Loucy (cell line): Measurements from ENCODE around the gene ADI1.

Experiments
- H2AFZ ChIP-seq: fragments of 200-600 bp; sonication (generic); 2 replicates; pipeline ENCODE4 v1.6.0; 2016; ENCODE audit warnings: antibody characterized with exemption, mild to moderate bottlenecking, low read length, moderate library complexity
- H3F3A ChIP-seq: fragments of 200-600 bp; 2 replicates; pipeline ENCODE4 v1.6.0; 2016; ENCODE audit warnings: antibody characterized with exemption, low read depth, mild to moderate bottlenecking
- H3K27me3 ChIP-seq: fragments of 200-600 bp; sonication (generic); 2 replicates; pipeline ENCODE4 v1.6.1; 2014; ENCODE audit warnings: low read length, mild to moderate bottlenecking; ENCODE audit not compliant: insufficient read depth, poor library complexity, severe bottlenecking
- H3K36me3 ChIP-seq: fragments of 200-600 bp; sonication (generic); 2 replicates; pipeline ENCODE4 v1.6.1; 2016; ENCODE audit warnings: low read length; ENCODE audit not compliant: insufficient read depth
- H3K4me1 ChIP-seq: fragments of 200-600 bp; sonication (generic); 2 replicates; pipeline ENCODE4 v1.5.1; 2014; ENCODE audit warnings: low read length, mild to moderate bottlenecking; ENCODE audit not compliant: insufficient read depth, poor library complexity, severe bottlenecking
- H3K4me2 ChIP-seq: fragments of 200-600 bp; sonication (generic); 2 replicates; pipeline ENCODE4 v1.6.0; 2014; ENCODE audit warnings: antibody characterized with exemption, low read length, low read depth, mild to moderate bottlenecking; ENCODE audit not compliant: poor library complexity, severe bottlenecking
- H3K4me3 ChIP-seq: fragments of 200-600 bp; sonication (generic); 2 replicates; pipeline ENCODE4 v1.5.1; 2014; ENCODE audit warnings: low read length, mild to moderate bottlenecking, mixed read lengths; ENCODE audit not compliant: poor library complexity, severe bottlenecking
- H3K79me2 ChIP-seq: fragments of 200-600 bp; sonication (generic); 2 replicates; pipeline ENCODE4 v1.6.1; 2014; ENCODE audit warnings: low read length; ENCODE audit not compliant: insufficient read depth
- H3K9ac ChIP-seq: fragments of 200-600 bp; sonication (generic); 2 replicates; pipeline ENCODE4 v1.6.0; 2014; ENCODE audit warnings: mild to moderate bottlenecking, low read depth, low read length, moderate library complexity; ENCODE audit not compliant: poor library complexity, severe bottlenecking
- H3K9me2 ChIP-seq: fragments of 200-600 bp; sonication (generic); replicated peaks from 2 replicates; pipeline ENCODE4 v1.6.1; 2016; ENCODE audit warnings: low read depth, low read length, mixed read lengths
- H3K9me3 ChIP-seq: fragments of 200-600 bp; sonication (generic); 2 replicates; pipeline ENCODE4 v1.6.1; 2014; ENCODE audit warnings: mild to moderate bottlenecking, antibody characterized with exemption, low read length, low read depth; ENCODE audit not compliant: insufficient read depth
- H4K20me1 ChIP-seq: fragments of 200-600 bp; sonication (generic); 2 replicates; pipeline ENCODE4 v1.6.0; 2014; ENCODE audit warnings: antibody characterized with exemption, low read length, mild to moderate bottlenecking; ENCODE audit not compliant: insufficient read depth, poor library complexity, severe bottlenecking
- CTCF ChIP-seq: fragments of 200-600 bp; sonication (generic); conservative IDR thresholded peaks from 2 replicates; pipeline ENCODE4 v1.5.1; 2014; ENCODE audit warnings: mild to moderate bottlenecking, antibody characterized with exemption, low read length
- EZH2phosphoT487 ChIP-seq: fragments of 200-600 bp; IDR thresholded peaks from 2 replicates; pipeline ENCODE4 v1.6.1; 2018; ENCODE audit warnings: antibody characterized with exemption, mild to moderate bottlenecking, moderate library complexity, borderline replicate concordance

The ADI1 gene

GRCh38 chr2:3513026-3513810, 6.1 kb downstream of the ADI1 start:
- no peak for TF ChIP-seq EZH2phosphoT487
- H3F3A ChIP-seq = no peaks in the 10 kb centered on the region
- no peak overlapping the region for H2AFZ ChIP-seq
- H3K27me3 ChIP-seq = no peaks in the 10 kb centered on the region
- peaks cover 8% of the 10 kb centered on the region for H4K20me1 ChIP-seq
- H3K9ac ChIP-seq = no peak overlapping the region
- H3K79me2 ChIP-seq = peaks cover 24% of the 10 kb centered on the region
- peaks cover 15% of the 10 kb centered on the region for H3K4me1 ChIP-seq
- peaks cover 37% of the 10 kb centered on the region; the same call in 1 of the 2 replicates for H3K36me3 ChIP-seq
- H3K4me3 ChIP-seq = no peak overlapping the region
- H3K9me2 ChIP-seq = no peaks in the 10 kb centered on the region
- H3K4me2 ChIP-seq = no peak overlapping the region
- peaks cover 13% of the 10 kb centered on the region; the same call in 1 of the 2 replicates for H3K9me3 ChIP-seq

- H3K9me2 ChIP-seq = no peaks in the 10 kb centered on the region
- H3K9me3 ChIP-seq = peaks cover 13% of the 10 kb centered on the region; the same call in 1 of the 2 replicates
- no peaks in the 10 kb centered on the region for H3K27me3 ChIP-seq
- no peaks in the 10 kb centered on the region for H3F3A ChIP-seq
- no peaks in the 10 kb centered on the region for H4K20me1 ChIP-seq
- peaks cover 37% of the 10 kb centered on the region; the same call in 1 of the 2 replicates for H3K36me3 ChIP-seq
- no peak for TF ChIP-seq EZH2phosphoT487
- TF ChIP-seq CTCF = no peak
- no peak overlapping the region for H3K4me3 ChIP-seq
- H3K4me2 ChIP-seq = no peak overlapping the region
- H3K79me2 ChIP-seq = peaks cover 13% of the 10 kb centered on the region
- no peak overlapping the region for H3K9ac ChIP-seq
- peaks cover 11% of the 10 kb centered on the region for H3K4me1 ChIP-seq
- no peak overlapping the region for H2AFZ ChIP-seq
These were observed 7.2 kb downstream of the ADI1 start for GRCh38 chr2:3512086-3512485.

- H4K20me1 ChIP-seq = no peaks in the 10 kb centered on the region
- H3K9ac ChIP-seq = no peak overlapping the region
- peaks cover 2% of the 10 kb centered on the region; the same call in 1 of the 2 replicates for H3K9me3 ChIP-seq
- peaks cover 5% of the 10 kb centered on the region; the same call in 1 of the 2 replicates for H3K79me2 ChIP-seq
- H2AFZ ChIP-seq = no peak overlapping the region
- no peak overlapping the region for H3K4me2 ChIP-seq
- H3K4me3 ChIP-seq = no peak overlapping the region
- peaks cover 53% of the 10 kb centered on the region; the same call in 1 of the 2 replicates for H3K36me3 ChIP-seq
- TF ChIP-seq EZH2phosphoT487 (no peak), CTCF (no peak)
- no peaks in the 10 kb centered on the region for H3K27me3 ChIP-seq
- no peaks in the 10 kb centered on the region for H3K4me1 ChIP-seq
- H3K9me2 ChIP-seq = no peaks in the 10 kb centered on the region
- no peaks in the 10 kb centered on the region for H3F3A ChIP-seq
These were observed 13.6 kb downstream of the ADI1 start for GRCh38 chr2:3505771-3506170.
